Testis (tissue), 2 donors: Measurements from ENCODE around the gene C1orf52.

Experiments
- CTCF ChIP-seq, 3 experiments: fragments of 450-650 bp in 2 of 3; fragments of 200-600 bp in 1 of 3; sonication (generic) in 1 of 3; IDR thresholded peaks; one replicate each; pipeline ENCODE4 v1.5.1; 2016 to 2019; ENCODE audit warnings: antibody characterized with exemption in 3 of 3, mild to moderate bottlenecking in 2 of 3, moderate library complexity in 1 of 3
- POLR2A ChIP-seq: fragments of 450-650 bp; IDR thresholded peaks from one replicate; pipeline ENCODE4 v1.6.1; 2017; ENCODE audit warnings: antibody characterized with exemption, mild to moderate bottlenecking, moderate library complexity

DNA sequence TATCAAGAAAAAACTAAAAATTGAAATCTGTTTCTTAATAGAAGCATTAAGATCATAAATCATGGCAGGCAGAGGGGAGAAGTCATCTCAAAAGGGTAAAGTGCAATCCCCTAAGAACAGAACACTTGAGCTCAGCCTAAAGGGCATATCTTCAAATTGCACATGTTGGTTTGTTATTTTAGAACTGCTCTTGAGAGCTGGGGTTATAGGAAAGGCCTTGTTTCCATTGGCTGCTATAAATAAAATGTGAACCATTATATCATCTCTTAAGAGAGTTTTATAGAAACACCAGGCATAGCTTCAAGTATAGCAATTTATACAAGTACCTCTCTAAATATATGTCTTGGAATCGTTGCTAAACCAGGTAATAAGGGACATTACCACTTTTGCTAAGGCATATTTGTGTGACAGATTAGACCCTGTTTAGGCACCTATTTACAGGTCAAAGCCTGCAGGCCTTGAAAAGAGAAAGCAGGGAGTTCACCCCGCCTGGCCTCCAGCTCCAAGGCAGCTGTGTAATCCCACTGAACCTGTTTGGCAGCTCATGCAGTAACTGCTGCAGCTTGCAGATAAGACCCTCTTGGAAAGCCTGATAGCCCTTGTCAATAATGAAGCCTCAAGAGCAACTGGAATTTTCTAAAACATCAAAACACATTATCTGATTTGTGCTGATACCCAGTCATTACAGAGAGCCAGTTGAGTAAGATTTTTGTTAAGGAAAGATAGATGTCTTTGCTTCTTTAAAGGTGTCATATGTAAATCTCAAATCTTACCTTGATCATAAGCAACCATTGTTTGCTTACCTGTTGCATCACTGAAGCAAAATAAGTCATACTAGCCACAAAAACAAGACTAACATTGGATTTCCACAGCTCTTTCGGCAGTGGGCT lies 34.5 kb downstream of the C1orf52 start:
- TF ChIP-seq CTCF (IDR thresholded peaks at IDR 0.05), result no peak
- no peak for TF ChIP-seq POLR2A
